ENCODE results near the gene ASIC2.

The ASIC2 gene

DNA sequence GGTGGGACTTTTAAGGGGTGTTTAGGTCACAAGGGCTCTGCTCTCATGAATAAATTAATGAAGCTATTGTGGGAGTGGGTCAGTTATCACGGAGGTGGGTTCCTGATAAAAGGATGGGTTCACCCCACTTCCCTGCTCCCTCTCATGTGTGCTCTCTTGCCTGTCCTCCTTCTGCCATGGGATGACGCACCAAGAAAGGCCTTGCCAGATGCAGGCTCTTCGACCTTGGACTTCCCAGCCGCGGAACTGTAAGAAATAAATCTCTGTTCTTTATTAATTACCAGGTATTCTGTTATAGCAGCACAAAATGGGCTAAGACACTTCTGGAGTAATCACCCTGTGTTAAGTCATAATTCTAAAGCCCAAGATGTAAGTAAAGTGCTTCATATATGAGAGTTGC lies 141.5 kb downstream of the ASIC2 start:
- no peak for DNase-seq

- DNase-seq, result no peak
Observed at GRCh38 chr17:33145941-33146340, 147.2 kb downstream of the ASIC2 start.

DNA sequence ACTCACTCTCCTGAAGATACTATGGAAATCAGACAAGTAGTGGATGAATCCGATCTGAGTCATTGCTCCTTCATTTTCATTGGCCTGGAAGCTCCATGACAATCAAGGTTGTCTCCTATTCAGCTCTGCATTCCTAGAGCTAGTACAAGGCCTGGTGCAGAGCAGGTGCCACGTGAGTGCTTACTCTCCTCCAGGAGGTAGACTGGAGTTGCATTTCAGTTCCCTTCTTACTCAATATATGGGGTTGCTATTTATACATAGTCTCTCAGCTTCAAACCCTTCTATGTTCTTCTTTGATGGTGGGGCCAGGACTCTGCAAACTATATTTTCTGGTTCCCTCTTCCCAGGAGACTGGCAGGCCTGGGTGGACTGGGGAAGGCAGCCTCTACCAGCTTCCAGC lies 148.3 kb downstream of the ASIC2 start:
- no peak for DNase-seq

DNA sequence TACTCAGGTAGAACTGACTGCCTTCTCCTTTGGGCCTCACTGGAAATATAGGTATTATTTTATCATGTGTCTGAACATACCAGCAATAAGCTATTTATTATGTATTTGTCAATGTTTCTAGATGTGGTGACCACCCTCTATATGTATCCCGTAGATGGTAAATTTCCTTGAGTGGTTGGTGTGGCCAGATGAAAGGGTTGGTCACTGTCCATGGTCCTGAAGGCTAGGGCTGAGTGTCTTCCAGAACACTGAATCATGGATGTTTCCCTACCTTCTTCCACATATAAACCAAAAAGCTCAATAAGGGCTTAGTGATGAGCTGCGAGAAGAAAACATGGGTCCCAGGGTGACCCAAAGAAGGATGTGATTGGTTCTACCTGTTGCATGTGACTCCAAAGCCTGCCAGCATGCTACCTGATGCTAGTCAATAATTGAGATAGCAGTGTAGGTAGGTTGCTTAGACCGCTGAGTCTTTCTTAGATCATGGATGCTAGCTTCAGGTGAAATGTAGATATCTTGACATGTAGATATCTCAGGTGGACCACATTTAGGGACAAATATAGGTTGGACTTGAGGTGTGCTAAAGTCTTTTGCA lies 150.3 kb downstream of the ASIC2 start:
- no peak for DNase-seq

- no peak for DNase-seq
Observed at GRCh38 chr17:33140413-33141099, 152.5 kb downstream of the ASIC2 start.

GRCh38 chr17:33138627-33139026 lies 154.5 kb downstream of the ASIC2 start:
- no peak for DNase-seq

- DNase-seq, result no peak
Observed at GRCh38 chr17:33137426-33137825, 155.7 kb downstream of the ASIC2 start.

GRCh38 chr17:33135691-33136090 lies 157.4 kb downstream of the ASIC2 start:
- no peak for DNase-seq

GRCh38 chr17:33131620-33132019 lies 161.5 kb downstream of the ASIC2 start:
- no peak for DNase-seq

DNA sequence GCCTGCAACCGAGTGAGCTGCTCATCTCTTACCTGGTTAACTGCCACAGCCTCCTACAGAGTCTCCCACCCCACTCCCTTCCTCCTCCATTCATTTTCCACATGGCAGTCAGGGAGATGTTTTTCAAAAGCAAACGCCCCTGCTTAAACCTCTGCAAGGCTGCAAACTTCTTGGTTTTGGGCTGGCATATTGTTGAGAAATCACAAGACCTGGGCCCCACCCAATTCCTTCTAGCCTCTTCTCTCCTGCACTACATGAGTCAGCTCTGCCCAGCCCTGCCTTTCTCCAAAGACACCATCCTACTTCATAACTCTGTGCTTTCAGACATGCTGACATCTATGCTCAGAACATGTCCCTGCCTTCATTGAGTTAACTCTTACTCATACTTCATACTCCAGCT lies 165.4 kb downstream of the ASIC2 start:
- DNase-seq, result no peak

DNA sequence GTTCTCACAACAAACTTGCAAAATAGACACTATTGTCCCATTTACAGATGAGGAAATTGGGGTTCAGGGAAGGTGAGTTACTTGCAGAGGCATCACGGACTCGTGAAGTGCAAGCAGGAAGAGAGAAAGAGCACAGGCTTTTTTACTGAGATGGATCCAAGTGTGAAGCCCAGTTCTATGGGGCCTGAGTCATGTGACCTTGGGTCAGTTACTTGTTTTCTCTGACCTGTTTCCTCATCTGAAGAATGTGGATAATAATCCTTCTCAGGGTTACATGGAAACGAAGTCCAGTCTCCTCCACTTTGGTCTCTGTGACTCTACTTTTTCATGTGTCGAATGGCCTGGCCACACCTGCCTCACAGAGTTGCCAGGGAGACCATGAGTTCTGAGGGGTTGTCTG lies 167.0 kb downstream of the ASIC2 start:
- no peak for DNase-seq

- DNase-seq, result no peak
Observed at GRCh38 chr17:33125552-33125950, 167.5 kb downstream of the ASIC2 start.

- no peak for DNase-seq
Observed at GRCh38 chr17:33124871-33125551, 168.1 kb downstream of the ASIC2 start.

DNA sequence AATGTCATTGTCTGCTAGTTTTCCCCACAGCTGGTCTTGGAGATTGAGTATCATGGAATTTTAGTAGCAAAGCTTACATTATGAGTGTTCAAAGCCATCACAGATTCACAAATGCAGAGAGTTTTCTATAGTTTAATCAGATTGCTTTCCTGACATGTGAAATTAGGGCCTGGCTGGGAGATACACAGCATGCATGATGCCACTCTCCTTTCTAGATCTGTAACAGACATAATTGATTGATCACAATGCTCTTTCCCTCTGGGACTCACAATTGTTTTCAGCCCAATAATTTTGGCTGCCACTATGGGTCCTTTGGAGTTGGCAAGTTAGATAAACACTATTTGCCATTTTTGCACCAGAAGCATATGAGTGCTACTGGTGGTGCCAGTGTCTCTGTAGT lies 168.9 kb downstream of the ASIC2 start:
- no peak for DNase-seq

GRCh38 chr17:33121756-33122155 lies 171.3 kb downstream of the ASIC2 start:
- no peak for DNase-seq

- no peak for DNase-seq
Observed at GRCh38 chr17:33121272-33121671, 171.8 kb downstream of the ASIC2 start.

- no peak for DNase-seq
Observed at GRCh38 chr17:33120103-33120502, 173.0 kb downstream of the ASIC2 start.

DNA sequence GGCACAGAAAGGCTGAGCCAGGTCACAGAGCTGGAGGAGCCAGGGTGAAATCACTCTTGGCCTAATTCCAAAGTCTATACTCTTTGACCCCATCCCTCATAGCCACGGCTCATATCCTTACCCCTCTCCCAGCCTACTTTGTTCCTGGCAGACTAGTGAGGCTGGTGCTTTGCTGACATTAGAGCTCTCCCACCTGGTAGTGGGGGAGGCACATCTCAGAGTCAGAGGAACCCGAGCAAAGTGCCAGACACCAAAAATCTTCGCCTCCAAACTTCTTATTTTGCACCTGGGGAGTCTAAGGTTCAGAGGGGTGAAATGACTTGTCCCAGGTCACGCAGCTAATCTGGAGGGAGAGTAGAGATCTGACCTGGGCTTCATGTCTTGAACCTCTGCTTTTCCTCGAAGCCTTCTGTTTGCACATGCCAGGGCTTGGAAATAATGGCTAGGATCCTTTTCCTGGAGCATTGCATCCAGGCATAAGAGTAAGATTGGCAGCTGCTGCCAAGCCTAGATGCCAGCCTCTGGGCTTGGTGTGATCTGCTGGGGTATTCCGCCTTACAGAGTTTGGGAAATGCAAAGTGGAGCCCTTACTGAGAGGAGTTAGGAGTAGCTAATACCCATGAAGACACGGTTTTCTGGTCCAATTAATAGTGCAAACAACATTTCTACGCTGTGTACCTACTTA lies 174.6 kb downstream of the ASIC2 start:
- DNase-seq, result no peak

- no peak for DNase-seq
Observed at GRCh38 chr17:33116021-33116551, 177.0 kb downstream of the ASIC2 start.

GRCh38 chr17:33115366-33115765 lies 177.7 kb downstream of the ASIC2 start:
- DNase-seq, result no peak

GRCh38 chr17:33113991-33114370 lies 179.1 kb downstream of the ASIC2 start:
- no peak for DNase-seq

GRCh38 chr17:33113276-33113990 lies 179.7 kb downstream of the ASIC2 start:
- DNase-seq, result no peak

DNA sequence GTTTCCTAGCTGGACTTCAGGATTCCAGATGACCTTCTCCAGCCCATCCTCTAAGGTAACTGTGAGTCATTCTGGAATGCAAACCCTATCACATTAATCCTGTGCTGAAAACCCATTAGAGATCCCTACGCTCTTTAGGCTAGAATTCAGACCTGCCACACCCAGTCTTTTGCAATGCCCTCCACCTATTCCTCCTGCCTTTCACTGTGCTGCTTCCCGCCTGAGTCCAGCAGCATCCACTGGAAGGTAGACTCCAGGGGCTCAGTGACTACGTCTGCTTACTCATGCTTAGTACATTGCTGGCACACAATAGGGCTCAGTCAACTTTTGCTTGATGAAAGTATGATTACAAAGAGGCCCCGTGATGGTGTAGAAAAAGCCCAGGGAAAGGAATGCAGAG lies 180.3 kb downstream of the ASIC2 start:
- DNase-seq, result no peak

All from NK-92 treated with Interleukin-12 subunit alpha and Interleukin-12 subunit beta, amount 100 ng/mL, for 24 hours (cell line).